ENCODE results near the gene NECTIN1. TPM values are rescaled to one million over a fixed set of nuclear protein-coding genes. Genes with fewer than 3 reads are reported as not detected.

The NECTIN1 gene
- total and polyA plus RNA-seq, 2 of the 13 experiments (the other 11 are each of a cell fraction or from before 2014, with no cell fraction given): 3.9 to 7.3 TPM

DNA sequence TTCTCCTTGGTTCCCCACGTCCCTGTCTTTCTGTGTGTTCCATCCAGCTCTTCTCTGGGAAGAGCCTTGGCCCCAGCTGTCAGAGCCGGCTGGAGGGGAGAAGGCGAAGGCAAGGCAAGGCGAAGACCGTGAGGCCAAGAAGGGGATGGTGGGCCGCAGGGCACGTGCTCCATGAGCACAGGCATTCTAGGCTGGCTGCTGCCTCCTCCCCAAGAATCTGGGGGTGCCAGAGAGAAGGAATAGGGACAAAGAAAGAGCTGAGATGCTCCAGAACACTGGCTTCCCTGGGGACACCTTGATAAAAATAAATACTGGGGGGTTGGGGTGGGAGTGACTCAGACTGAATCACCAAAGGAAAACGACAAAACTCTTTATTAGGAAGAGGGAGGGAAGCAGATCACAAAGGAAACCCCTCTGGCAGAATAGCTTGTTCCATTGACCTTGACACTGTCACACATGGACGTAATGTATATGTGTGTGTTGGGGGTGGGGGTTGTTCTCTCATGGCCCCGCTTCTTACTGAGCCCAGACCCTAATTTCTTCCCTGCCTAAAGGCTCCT is 52.5 kb downstream of the NECTIN1 start:
- ATAC-seq (no peak), DNase-seq (ENCODE audit: low spot score) (no peak), FAIRE-seq (no peak)
- H3K27me3 ChIP-seq (ENCODE audit: control insufficient read depth in 1 of 2, insufficient read depth in 2 of 2, low read length in 2 of 2): no peaks in the 10 kb centered on the region
- no peaks in the 10 kb centered on the region for H4K20me1 ChIP-seq (ENCODE audit: insufficient read depth, low read length)
- peaks cover 0 to 5% of the 10 kb centered on the region in 2 experiments; a peak in 1 of 5 replicates for H3K36me3 ChIP-seq (replicated peaks in 1 of 2; ENCODE audit: control insufficient read depth in 1 of 2, insufficient read depth in 2 of 2, low read length in 2 of 2)
- H3K79me2 ChIP-seq (ENCODE audit: insufficient read depth, low read length): no peaks in the 10 kb centered on the region
- POLR2A ChIA-PET: no interaction called here
- peaks cover under 1% of the 10 kb centered on the region; the same call in 1 of the 2 replicates for H3K4me1 ChIP-seq (ENCODE audit: insufficient read depth, low read length)
- WGBS (ENCODE audit: low lambda C conversion rate): 83% methylated on average over 10 of the region's 10 CpGs
- in situ Hi-C loops (cut with HindIII; ENCODE audit: extremely low pct_ligation_motif_present, low pct_unique_long_range_greater_than_20kb): loop anchor here (5.0 kb wide), 1 partner anchor 61 kb away; no protein-coding TSS in a partner anchor
- H3K4me2 ChIP-seq (ENCODE audit: low read depth, low read length): no peak overlapping the region
- H3K4me3 ChIP-seq (replicated peaks in 1 of 3; ENCODE audit: insufficient read depth in 1 of 3, low read depth in 2 of 3, low read length in 3 of 3): no peak overlapping the region
- intact Hi-C loops (cut with micrococcal nuclease; ENCODE audit: unreplicated experiment): no loop called here
- H3K27ac ChIP-seq (ENCODE audit: extremely low read length, insufficient read depth, low read length): no peak overlapping the region
- TF ChIP-seq NCOA1 (CRISPR knock-in tag; IDR thresholded peaks at IDR 0.05) (no peak), RARA (CRISPR knock-in tag; IDR thresholded peaks at IDR 0.05) (no peak), ZBTB33 (CRISPR knock-in tag; IDR thresholded peaks at IDR 0.05) (no peak), POLR2A (IDR thresholded peaks at IDR 0.05; ENCODE audit: insufficient read depth in 1 of 2, low read depth in 2 of 2, low read length in 2 of 2) (no peak), RFX5 (IDR thresholded peaks at IDR 0.05; ENCODE audit: low read depth, low read length) (no peak), HDAC2 (CRISPR knock-in tag; IDR thresholded peaks at IDR 0.05) (no peak), HNRNPK (IDR thresholded peaks at IDR 0.05; ENCODE audit: low read depth, low read length, poor library complexity, severe bottlenecking) (no peak), FUBP1 (CRISPR knock-in tag; IDR thresholded peaks at IDR 0.05; ENCODE audit: borderline replicate concordance) (no peak), KLF9 (CRISPR knock-in tag; IDR thresholded peaks at IDR 0.05; ENCODE audit: low read depth) (no peak), SP5 (CRISPR knock-in tag; IDR thresholded peaks at IDR 0.05; ENCODE audit: borderline replicate concordance, low read depth) (no peak), DNMT1 (CRISPR knock-in tag; IDR thresholded peaks at IDR 0.05) (no peak), FOXP1 (IDR thresholded peaks at IDR 0.05) (no peak), FOXP1 (CRISPR knock-in tag; IDR thresholded peaks at IDR 0.05) (no peak), MXD4 (CRISPR knock-in tag; IDR thresholded peaks at IDR 0.05) (no peak), SALL1 (CRISPR knock-in tag; IDR thresholded peaks at IDR 0.05) (no peak), MYC (CRISPR knock-in tag; IDR thresholded peaks at IDR 0.05; ENCODE audit: borderline replicate concordance) (no peak), MAF1 (CRISPR knock-in tag; IDR thresholded peaks at IDR 0.05; ENCODE audit: borderline replicate concordance) (no peak), BHLHE40 (IDR thresholded peaks at IDR 0.05; ENCODE audit: low read length) (no peak)
- TF ChIP-seq, protein P1, sequence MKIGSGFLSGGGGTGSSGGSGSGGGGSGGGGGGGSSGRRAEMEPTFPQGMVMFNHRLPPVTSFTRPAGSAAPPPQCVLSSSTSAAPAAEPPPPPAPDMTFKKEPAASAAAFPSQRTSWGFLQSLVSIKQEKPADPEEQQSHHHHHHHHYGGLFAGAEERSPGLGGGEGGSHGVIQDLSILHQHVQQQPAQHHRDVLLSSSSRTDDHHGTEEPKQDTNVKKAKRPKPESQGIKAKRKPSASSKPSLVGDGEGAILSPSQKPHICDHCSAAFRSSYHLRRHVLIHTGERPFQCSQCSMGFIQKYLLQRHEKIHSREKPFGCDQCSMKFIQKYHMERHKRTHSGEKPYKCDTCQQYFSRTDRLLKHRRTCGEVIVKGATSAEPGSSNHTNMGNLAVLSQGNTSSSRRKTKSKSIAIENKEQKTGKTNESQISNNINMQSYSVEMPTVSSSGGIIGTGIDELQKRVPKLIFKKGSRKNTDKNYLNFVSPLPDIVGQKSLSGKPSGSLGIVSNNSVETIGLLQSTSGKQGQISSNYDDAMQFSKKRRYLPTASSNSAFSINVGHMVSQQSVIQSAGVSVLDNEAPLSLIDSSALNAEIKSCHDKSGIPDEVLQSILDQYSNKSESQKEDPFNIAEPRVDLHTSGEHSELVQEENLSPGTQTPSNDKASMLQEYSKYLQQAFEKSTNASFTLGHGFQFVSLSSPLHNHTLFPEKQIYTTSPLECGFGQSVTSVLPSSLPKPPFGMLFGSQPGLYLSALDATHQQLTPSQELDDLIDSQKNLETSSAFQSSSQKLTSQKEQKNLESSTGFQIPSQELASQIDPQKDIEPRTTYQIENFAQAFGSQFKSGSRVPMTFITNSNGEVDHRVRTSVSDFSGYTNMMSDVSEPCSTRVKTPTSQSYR (CRISPR knock-in tag; IDR thresholded peaks at IDR 0.05; ENCODE audit: borderline replicate concordance): no peak
- BruUV-seq (replicated peaks): no TSS peak
- H3K9me3 ChIP-seq (ENCODE audit: low read length): no peaks in the 10 kb centered on the region
- CTCF ChIA-PET (ENCODE audit: low intra/inter-chr PET ratio, low total read pairs): no interaction called here
- no peak overlapping the region for H3K9ac ChIP-seq (ENCODE audit: insufficient read depth, low read depth, low read length)
- no peak overlapping the region for H2AFZ ChIP-seq (ENCODE audit: low read length)

All from HepG2 (cell line).